HEK293 (cell line): ENCODE results near the gene TMEM208.

Experiments
- CTCF ChIA-PET: fragments of 350-600 bp; formaldehyde crosslinking; extraction: SDS; loops from one replicate; lab custom pipeline; 2021; ENCODE audit warnings: antibody characterized with exemption; lab: Yijun Ruan, JAX
- POLR2A ChIA-PET: fragments of 300-600 bp; formaldehyde crosslinking; extraction: SDS; loops from one replicate; lab custom pipeline; 2020; ENCODE audit warnings: antibody characterized with exemption, inconsistent platforms; lab: Yijun Ruan, JAX
- H3K27ac ChIP-seq: fragments of 200-500 bp; sonication (Bioruptor generic); 2 replicates; pipeline ENCODE4 v1.5.1; 2014; ENCODE audit warnings: low read depth, low read length, control low read depth, inconsistent platforms; ENCODE audit errors: extremely low read depth
- H3K36me3 ChIP-seq, 2 experiments: fragments of 200-500 bp in 1 of 2; sonication (Bioruptor generic) in 1 of 2; 1 replicate in 1 of 2; 2 replicates in 1 of 2; pipeline ENCODE4 v1.5.1; 2014 to 2017; ENCODE audit warnings: inconsistent platforms in 2 of 2, low read length in 2 of 2; ENCODE audit not compliant: control insufficient read depth in 2 of 2, insufficient read depth in 1 of 2
- H3K4me1 ChIP-seq: fragments of 200-500 bp; sonication (Bioruptor generic); 2 replicates; pipeline ENCODE4 v1.5.1; 2014; ENCODE audit warnings: mild to moderate bottlenecking, low read length, inconsistent platforms; ENCODE audit not compliant: control insufficient read depth, insufficient read depth
- H3K4me3 ChIP-seq: 2 replicates; pipeline ENCODE4 v1.5.1; 2011; ENCODE audit warnings: low read depth, mild to moderate bottlenecking, control low read depth, low read length, moderate library complexity
- H3K9me3 ChIP-seq: fragments of 200-500 bp; sonication (Bioruptor generic); 2 replicates; pipeline ENCODE4 v1.5.1; 2014; ENCODE audit warnings: low read depth, low read length, inconsistent platforms; ENCODE audit not compliant: control insufficient read depth, insufficient read depth
- AEBP2 ChIP-seq: fragments of 450-650 bp; formaldehyde crosslinking; IDR thresholded peaks from 2 replicates; pipeline ENCODE4 v1.5.1; 2016; ENCODE audit warnings: missing biosample characterization, missing genetic modification characterization, borderline replicate concordance
- HOXA7 ChIP-seq: sonication (generic); formaldehyde crosslinking; IDR thresholded peaks from 2 replicates; pipeline ENCODE4 v1.8.1; 2022; ENCODE audit warnings: missing genetic modification reagents, borderline replicate concordance
- HOXC10 ChIP-seq: sonication (generic); formaldehyde crosslinking; IDR thresholded peaks from 2 replicates; pipeline ENCODE4 v1.8.1; 2023; ENCODE audit warnings: mild to moderate bottlenecking, missing genetic modification reagents
- IKZF3 ChIP-seq: fragments of 450-650 bp; IDR thresholded peaks from 2 replicates; pipeline ENCODE4 v1.5.0; 2018; ENCODE audit warnings: missing biosample characterization, mild to moderate bottlenecking, missing genetic modification characterization, moderate library complexity
- SETDB1 ChIP-seq: IDR thresholded peaks from one replicate; pipeline ENCODE4 v1.6.1; 2017; ENCODE audit warnings: mild to moderate bottlenecking, low read length, moderate library complexity, mixed read lengths; ENCODE audit not compliant: insufficient read length
- TRIM28 ChIP-seq: IDR thresholded peaks from 2 replicates; pipeline ENCODE4 v1.6.1; 2011; ENCODE audit warnings: low read length, control low read depth, borderline replicate concordance
- ZBTB10 ChIP-seq: fragments of 450-650 bp; formaldehyde crosslinking; IDR thresholded peaks from 2 replicates; pipeline ENCODE4 v1.5.1; 2016; ENCODE audit warnings: missing biosample characterization, missing genetic modification characterization
- ZFP37 ChIP-seq: fragments of 450-650 bp; formaldehyde crosslinking; IDR thresholded peaks from 2 replicates; pipeline ENCODE4 v1.5.1; 2016; ENCODE audit warnings: missing biosample characterization, missing genetic modification characterization
- ZFP41 ChIP-seq: fragments of 450-650 bp; formaldehyde crosslinking; IDR thresholded peaks from 2 replicates; pipeline ENCODE4 v1.5.1; 2016; ENCODE audit warnings: missing biosample characterization, missing genetic modification characterization, borderline replicate concordance
- ZNF112 ChIP-seq: fragments of 450-650 bp; formaldehyde crosslinking; IDR thresholded peaks from 2 replicates; pipeline ENCODE4 v1.5.0; 2017; ENCODE audit warnings: missing biosample characterization, missing genetic modification characterization
- ZNF140 ChIP-seq: fragments of 450-650 bp; formaldehyde crosslinking; IDR thresholded peaks from 2 replicates; pipeline ENCODE4 v1.5.1; 2016; ENCODE audit warnings: missing biosample characterization, missing genetic modification characterization
- ZNF202 ChIP-seq: fragments of 450-650 bp; formaldehyde crosslinking; IDR thresholded peaks from 2 replicates; pipeline ENCODE4 v1.5.1; 2016; ENCODE audit warnings: missing biosample characterization, missing genetic modification characterization, borderline replicate concordance
- ZNF211 ChIP-seq: fragments of 450-650 bp; formaldehyde crosslinking; IDR thresholded peaks from 2 replicates; pipeline ENCODE4 v1.5.1; 2016; ENCODE audit warnings: low read depth, missing biosample characterization, missing genetic modification characterization
- ZNF266 ChIP-seq: fragments of 450-650 bp; formaldehyde crosslinking; IDR thresholded peaks from 2 replicates; pipeline ENCODE4 v1.5.1; 2016; ENCODE audit warnings: missing biosample characterization, missing genetic modification characterization, low read depth
- ZNF366 ChIP-seq: fragments of 450-650 bp; formaldehyde crosslinking; conservative IDR thresholded peaks from 2 replicates; pipeline ENCODE4 v1.5.1; 2016; ENCODE audit warnings: missing biosample characterization, missing genetic modification characterization
- ZNF596 ChIP-seq: fragments of 450-650 bp; IDR thresholded peaks from 2 replicates; pipeline ENCODE4 v1.5.0; 2018; ENCODE audit warnings: missing biosample characterization, mild to moderate bottlenecking, missing genetic modification characterization, moderate library complexity
- ZNF621 ChIP-seq: fragments of 450-650 bp; formaldehyde crosslinking; IDR thresholded peaks from 2 replicates; pipeline ENCODE4 v1.5.1; 2017; ENCODE audit warnings: missing biosample characterization, missing genetic modification characterization
- ZNF670 ChIP-seq: fragments of 450-650 bp; formaldehyde crosslinking; IDR thresholded peaks from 2 replicates; pipeline ENCODE4 v1.5.1; 2016; ENCODE audit warnings: missing biosample characterization, missing genetic modification characterization, low read depth
- ZNF791 ChIP-seq: fragments of 450-650 bp; formaldehyde crosslinking; IDR thresholded peaks from 2 replicates; pipeline ENCODE4 v1.5.1; 2016; ENCODE audit warnings: missing biosample characterization, missing genetic modification characterization
- ZNF830 ChIP-seq: fragments of 450-650 bp; IDR thresholded peaks from 2 replicates; pipeline ENCODE4 v1.5.0; 2018; ENCODE audit warnings: missing biosample characterization, missing genetic modification characterization, low read depth, mild to moderate bottlenecking, moderate library complexity
- TF ChIP-seq, protein P1 (sequence below): fragments of 450-650 bp; formaldehyde crosslinking; IDR thresholded peaks from 2 replicates; pipeline ENCODE4 v1.5.1; 2016; ENCODE audit warnings: missing biosample characterization, missing genetic modification characterization
- TF ChIP-seq, protein P2 (sequence below): fragments of 450-650 bp; formaldehyde crosslinking; IDR thresholded peaks from 2 replicates; pipeline ENCODE4 v1.5.1; 2017; ENCODE audit warnings: missing biosample characterization, missing genetic modification characterization
- TF ChIP-seq, protein P3 (sequence below): fragments of 450-650 bp; formaldehyde crosslinking; IDR thresholded peaks from 2 replicates; pipeline ENCODE4 v1.5.1; 2016; ENCODE audit warnings: missing biosample characterization, missing genetic modification characterization, low read depth

The TMEM208 gene

GRCh38 chr16:67197704-67198103 is 29.2 kb upstream of the TMEM208 start (continued):
- TF ChIP-seq ZNF791 (tag by site-specific recombination), result no peak
- no peak for TF ChIP-seq ZNF202 (tag by site-specific recombination)
- no peak for TF ChIP-seq ZFP37
- TF ChIP-seq ZNF211 (tag by site-specific recombination), result no peak
- TF ChIP-seq, all 188 proteins: peak for 3

GRCh38 chr16:67198238-67198734 is 28.6 kb upstream of the TMEM208 start:
- no peak overlapping the region for H3K27ac ChIP-seq
- H3K36me3 ChIP-seq, result peaks cover 7 to 89% of the 10 kb centered on the region in 2 experiments; a peak in 2 of 3 replicates
- ChIA-PET POLR2A (interaction anchor here (0.6 to 2.1 kb wide), 12 partner anchors 9 to 237 kb away, joined by 3 to 11 read pairs (median 3); partner anchors contain the start of genes CES3 and TMEM208), CTCF (interaction anchor here (0.5 to 2.2 kb wide), 10 partner anchors 10 to 265 kb away, joined by 3 to 10 read pairs (median 3); partner anchors contain the start of gene MATCAP1)
- no peaks in the 10 kb centered on the region for H3K9me3 ChIP-seq
- peaks cover 3% of the 10 kb centered on the region for H3K4me1 ChIP-seq
- no peak overlapping the region for H3K4me3 ChIP-seq
- TF ChIP-seq ZNF140 (tag by site-specific recombination), result no peak
- no peak for TF ChIP-seq TRIM28
- TF ChIP-seq ZNF366 (tag by site-specific recombination), result no peak
- no peak for TF ChIP-seq ZNF830
- no peak for TF ChIP-seq ZNF112
- TF ChIP-seq, protein P1, sequence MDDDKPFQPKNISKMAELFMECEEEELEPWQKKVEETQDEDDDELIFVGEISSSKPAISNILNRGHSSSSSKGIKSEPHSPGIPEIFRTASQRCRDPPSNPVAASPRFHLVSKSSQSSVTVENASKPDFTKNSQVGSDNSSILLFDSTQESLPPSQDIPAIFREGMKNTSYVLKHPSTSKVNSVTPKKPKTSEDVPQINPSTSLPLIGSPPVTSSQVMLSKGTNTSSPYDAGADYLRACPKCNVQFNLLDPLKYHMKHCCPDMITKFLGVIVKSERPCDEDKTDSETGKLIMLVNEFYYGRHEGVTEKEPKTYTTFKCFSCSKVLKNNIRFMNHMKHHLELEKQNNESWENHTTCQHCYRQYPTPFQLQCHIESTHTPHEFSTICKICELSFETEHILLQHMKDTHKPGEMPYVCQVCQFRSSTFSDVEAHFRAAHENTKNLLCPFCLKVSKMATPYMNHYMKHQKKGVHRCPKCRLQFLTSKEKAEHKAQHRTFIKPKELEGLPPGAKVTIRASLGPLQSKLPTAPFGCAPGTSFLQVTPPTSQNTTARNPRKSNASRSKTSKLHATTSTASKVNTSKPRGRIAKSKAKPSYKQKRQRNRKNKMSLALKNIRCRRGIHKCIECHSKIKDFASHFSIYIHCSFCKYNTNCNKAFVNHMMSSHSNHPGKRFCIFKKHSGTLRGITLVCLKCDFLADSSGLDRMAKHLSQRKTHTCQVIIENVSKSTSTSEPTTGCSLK, result no peak
- TF ChIP-seq HOXA7, result no peak
- TF ChIP-seq SETDB1, result no peak
- TF ChIP-seq, protein P2, sequence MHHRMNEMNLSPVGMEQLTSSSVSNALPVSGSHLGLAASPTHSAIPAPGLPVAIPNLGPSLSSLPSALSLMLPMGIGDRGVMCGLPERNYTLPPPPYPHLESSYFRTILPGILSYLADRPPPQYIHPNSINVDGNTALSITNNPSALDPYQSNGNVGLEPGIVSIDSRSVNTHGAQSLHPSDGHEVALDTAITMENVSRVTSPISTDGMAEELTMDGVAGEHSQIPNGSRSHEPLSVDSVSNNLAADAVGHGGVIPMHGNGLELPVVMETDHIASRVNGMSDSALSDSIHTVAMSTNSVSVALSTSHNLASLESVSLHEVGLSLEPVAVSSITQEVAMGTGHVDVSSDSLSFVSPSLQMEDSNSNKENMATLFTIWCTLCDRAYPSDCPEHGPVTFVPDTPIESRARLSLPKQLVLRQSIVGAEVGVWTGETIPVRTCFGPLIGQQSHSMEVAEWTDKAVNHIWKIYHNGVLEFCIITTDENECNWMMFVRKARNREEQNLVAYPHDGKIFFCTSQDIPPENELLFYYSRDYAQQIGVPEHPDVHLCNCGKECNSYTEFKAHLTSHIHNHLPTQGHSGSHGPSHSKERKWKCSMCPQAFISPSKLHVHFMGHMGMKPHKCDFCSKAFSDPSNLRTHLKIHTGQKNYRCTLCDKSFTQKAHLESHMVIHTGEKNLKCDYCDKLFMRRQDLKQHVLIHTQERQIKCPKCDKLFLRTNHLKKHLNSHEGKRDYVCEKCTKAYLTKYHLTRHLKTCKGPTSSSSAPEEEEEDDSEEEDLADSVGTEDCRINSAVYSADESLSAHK (tag by site-specific recombination), result no peak
- no peak for TF ChIP-seq ZNF596 (tag by site-specific recombination)
- no peak for TF ChIP-seq ZNF670 (tag by site-specific recombination)
- no peak for TF ChIP-seq AEBP2 (tag by site-specific recombination)
- no peak for TF ChIP-seq ZNF621
- no peak for TF ChIP-seq ZNF266 (tag by site-specific recombination)
- TF ChIP-seq IKZF3, result no peak
- TF ChIP-seq HOXC10 (CRISPR knock-in tag), result no peak
- TF ChIP-seq ZBTB10 (tag by site-specific recombination), result no peak
- TF ChIP-seq ZFP41 (tag by site-specific recombination), result no peak
- TF ChIP-seq, protein P3, sequence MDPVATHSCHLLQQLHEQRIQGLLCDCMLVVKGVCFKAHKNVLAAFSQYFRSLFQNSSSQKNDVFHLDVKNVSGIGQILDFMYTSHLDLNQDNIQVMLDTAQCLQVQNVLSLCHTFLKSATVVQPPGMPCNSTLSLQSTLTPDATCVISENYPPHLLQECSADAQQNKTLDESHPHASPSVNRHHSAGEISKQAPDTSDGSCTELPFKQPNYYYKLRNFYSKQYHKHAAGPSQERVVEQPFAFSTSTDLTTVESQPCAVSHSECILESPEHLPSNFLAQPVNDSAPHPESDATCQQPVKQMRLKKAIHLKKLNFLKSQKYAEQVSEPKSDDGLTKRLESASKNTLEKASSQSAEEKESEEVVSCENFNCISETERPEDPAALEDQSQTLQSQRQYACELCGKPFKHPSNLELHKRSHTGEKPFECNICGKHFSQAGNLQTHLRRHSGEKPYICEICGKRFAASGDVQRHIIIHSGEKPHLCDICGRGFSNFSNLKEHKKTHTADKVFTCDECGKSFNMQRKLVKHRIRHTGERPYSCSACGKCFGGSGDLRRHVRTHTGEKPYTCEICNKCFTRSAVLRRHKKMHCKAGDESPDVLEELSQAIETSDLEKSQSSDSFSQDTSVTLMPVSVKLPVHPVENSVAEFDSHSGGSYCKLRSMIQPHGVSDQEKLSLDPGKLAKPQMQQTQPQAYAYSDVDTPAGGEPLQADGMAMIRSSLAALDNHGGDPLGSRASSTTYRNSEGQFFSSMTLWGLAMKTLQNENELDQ (tag by site-specific recombination), result no peak
